SU-DHL-6 (cell line): ENCODE measurements around the gene SLC41A1.

Experiments used
- H2AFZ ChIP-seq: fragments of 200-600 bp; sonication (generic); 2 replicates; pipeline ENCODE4 v1.6.1; 2014; ENCODE audit warnings: low read depth, mild to moderate bottlenecking, moderate library complexity, mixed read lengths, antibody characterized with exemption, low read length; ENCODE audit not compliant: severe bottlenecking
- H3F3A ChIP-seq: fragments of 200-600 bp; shearing (Covaris generic); 2 replicates; pipeline ENCODE4 v1.6.0; 2016; ENCODE audit warnings: antibody characterized with exemption, mild to moderate bottlenecking; ENCODE audit not compliant: insufficient read depth
- H3K27ac ChIP-seq: fragments of 200-600 bp; sonication (generic); 2 replicates; pipeline ENCODE4 v1.5.1; 2016; ENCODE audit warnings: low read depth, mild to moderate bottlenecking, low read length, moderate library complexity, mixed read lengths
- H3K27me3 ChIP-seq: fragments of 200-600 bp; sonication (generic), shearing (Covaris generic); 2 replicates; pipeline ENCODE4 v1.6.0; 2014; ENCODE audit warnings: mild to moderate bottlenecking, low read length
- H3K36me3 ChIP-seq: fragments of 200-600 bp; sonication (generic); 2 replicates; pipeline ENCODE4 v1.6.1; 2014; ENCODE audit warnings: mild to moderate bottlenecking, low read length, mixed read lengths
- H3K4me2 ChIP-seq: fragments of 300-600, 200-600 bp; shearing (Covaris generic), sonication (generic); 2 replicates; pipeline ENCODE4 v1.6.0; 2014; ENCODE audit warnings: low read length, low read depth, mild to moderate bottlenecking; ENCODE audit not compliant: poor library complexity, severe bottlenecking
- H3K4me3 ChIP-seq: fragments of 200-600 bp; sonication (generic); 2 replicates; pipeline ENCODE4 v1.5.1; 2014; ENCODE audit warnings: antibody characterized with exemption, low read length, mild to moderate bottlenecking, mixed read lengths; ENCODE audit not compliant: insufficient read depth, poor library complexity, severe bottlenecking
- H3K79me2 ChIP-seq: fragments of 200-600 bp; sonication (generic); 2 replicates; pipeline ENCODE4 v1.6.1; 2014; ENCODE audit warnings: mild to moderate bottlenecking, low read length, moderate library complexity; ENCODE audit not compliant: insufficient read depth
- H3K9ac ChIP-seq: fragments of 200-600 bp; sonication (generic); 2 replicates; pipeline ENCODE4 v1.7.0; 2014; ENCODE audit warnings: mild to moderate bottlenecking, low read length
- H3K9me2 ChIP-seq: fragments of 200-600 bp; sonication (generic); replicated peaks from 2 replicates; pipeline ENCODE4 v1.6.1; 2014; ENCODE audit warnings: low read length; ENCODE audit not compliant: insufficient read depth
- H3K9me3 ChIP-seq: fragments of 200-600 bp; sonication (generic); 2 replicates; pipeline ENCODE4 v1.6.1; 2014; ENCODE audit warnings: low read length, mixed read lengths; ENCODE audit not compliant: insufficient read depth
- H4K20me1 ChIP-seq: fragments of 200-600 bp; sonication (generic); 2 replicates; pipeline ENCODE4 v1.6.1; 2014; ENCODE audit warnings: low read depth, mild to moderate bottlenecking, antibody characterized with exemption, low read length, moderate library complexity, mixed read lengths
- EZH2phosphoT487 ChIP-seq: fragments of 200-600 bp; sonication (generic), shearing (Covaris generic); conservative IDR thresholded peaks from 2 replicates; pipeline ENCODE4 v1.6.1; 2018; ENCODE audit warnings: mild to moderate bottlenecking, antibody characterized with exemption, low read length, moderate library complexity, mixed read lengths
- TF ChIP-seq, protein P1 (sequence below): fragments of 200-600 bp; sonication (generic); IDR thresholded peaks from one replicate; pipeline ENCODE4 v1.5.1; 2017; ENCODE audit warnings: antibody characterized with exemption, mild to moderate bottlenecking, low read length, moderate library complexity; ENCODE audit not compliant: insufficient read depth, poor library complexity, severe bottlenecking

Gene SLC41A1

DNA sequence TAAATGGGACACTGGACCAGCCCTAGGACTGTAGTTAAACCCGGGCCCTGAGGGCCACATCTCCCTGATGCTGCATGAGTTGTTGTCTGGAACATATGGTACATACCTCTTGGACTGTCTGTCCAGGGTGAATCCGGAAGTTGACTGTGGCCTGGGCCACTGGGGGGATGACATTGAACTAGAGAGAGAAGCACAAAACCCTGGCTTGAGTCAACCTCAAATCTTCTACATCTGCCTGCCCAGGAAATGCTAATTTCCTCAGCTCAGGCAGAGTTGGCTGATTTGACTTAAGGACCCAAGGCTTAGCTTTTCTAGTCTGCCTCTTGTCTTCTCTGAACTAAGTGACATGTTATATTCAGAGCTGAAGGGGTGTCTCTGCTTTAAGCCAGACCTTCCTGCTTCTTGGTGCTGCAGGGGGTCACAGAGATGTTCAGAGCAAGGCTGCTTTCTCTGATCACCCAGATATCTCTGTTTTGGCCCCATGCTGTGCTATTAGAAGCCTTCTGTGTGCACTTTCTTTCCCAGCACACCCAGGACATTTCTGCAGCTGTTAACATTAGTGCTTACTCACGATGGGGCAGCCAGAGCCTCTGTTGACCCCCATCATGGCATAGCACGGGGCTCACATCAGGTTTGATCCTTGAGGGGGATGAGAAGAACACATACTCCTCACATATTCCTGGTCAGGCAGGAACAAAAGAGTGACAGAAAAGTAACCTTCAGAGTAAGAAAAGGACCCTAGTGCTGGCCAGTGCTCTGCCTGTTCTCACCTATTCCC, 27.3 kb upstream of the SLC41A1 start:
- Histone ChIP-seq H3F3A (no peaks in the 10 kb centered on the region), H3K9me3 (no peaks in the 10 kb centered on the region), H3K9ac (no peak overlapping the region), H3K79me2 (no peaks in the 10 kb centered on the region), H4K20me1 (no peaks in the 10 kb centered on the region), H3K27ac (no peak overlapping the region), H2AFZ (no peak overlapping the region), H3K9me2 (no peaks in the 10 kb centered on the region), H3K27me3 (no peaks in the 10 kb centered on the region), H3K4me2 (no peak overlapping the region), H3K4me3 (no peak overlapping the region), H3K36me3 (no peaks in the 10 kb centered on the region)
- TF ChIP-seq EZH2phosphoT487 = no peak

DNA sequence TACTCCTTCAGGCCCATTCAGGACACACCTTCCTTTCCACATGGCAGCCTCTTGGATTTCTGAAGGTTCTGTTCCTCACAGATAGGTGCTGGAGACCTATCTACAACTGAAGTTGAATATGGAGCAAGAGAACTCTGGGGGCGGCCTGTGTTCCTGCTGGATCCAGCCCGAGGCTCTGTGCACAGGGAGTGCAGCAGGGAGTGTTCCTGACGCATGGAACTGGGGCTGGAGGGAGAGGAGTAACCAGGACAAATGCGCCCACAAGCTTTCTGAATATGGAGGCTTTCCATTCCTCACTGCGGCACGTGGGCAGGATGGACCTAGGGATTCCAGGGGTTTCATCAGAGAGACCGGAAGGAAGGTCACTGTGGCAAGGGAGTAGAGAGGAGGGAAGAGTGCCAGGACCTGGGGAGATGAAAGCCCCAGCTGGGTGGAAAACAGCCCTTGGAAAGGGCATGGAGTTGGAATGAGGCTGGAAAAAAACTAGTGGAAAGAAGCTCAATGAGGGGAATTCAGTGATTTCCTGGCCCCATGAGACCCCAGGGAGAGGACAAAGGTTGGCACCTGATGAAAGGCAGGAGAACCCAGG, 24.5 kb upstream of the SLC41A1 start:
- no peak for TF ChIP-seq EZH2phosphoT487
- TF ChIP-seq, protein P1, sequence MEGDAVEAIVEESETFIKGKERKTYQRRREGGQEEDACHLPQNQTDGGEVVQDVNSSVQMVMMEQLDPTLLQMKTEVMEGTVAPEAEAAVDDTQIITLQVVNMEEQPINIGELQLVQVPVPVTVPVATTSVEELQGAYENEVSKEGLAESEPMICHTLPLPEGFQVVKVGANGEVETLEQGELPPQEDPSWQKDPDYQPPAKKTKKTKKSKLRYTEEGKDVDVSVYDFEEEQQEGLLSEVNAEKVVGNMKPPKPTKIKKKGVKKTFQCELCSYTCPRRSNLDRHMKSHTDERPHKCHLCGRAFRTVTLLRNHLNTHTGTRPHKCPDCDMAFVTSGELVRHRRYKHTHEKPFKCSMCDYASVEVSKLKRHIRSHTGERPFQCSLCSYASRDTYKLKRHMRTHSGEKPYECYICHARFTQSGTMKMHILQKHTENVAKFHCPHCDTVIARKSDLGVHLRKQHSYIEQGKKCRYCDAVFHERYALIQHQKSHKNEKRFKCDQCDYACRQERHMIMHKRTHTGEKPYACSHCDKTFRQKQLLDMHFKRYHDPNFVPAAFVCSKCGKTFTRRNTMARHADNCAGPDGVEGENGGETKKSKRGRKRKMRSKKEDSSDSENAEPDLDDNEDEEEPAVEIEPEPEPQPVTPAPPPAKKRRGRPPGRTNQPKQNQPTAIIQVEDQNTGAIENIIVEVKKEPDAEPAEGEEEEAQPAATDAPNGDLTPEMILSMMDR = no peak
- Histone ChIP-seq H3K9ac (no peak overlapping the region), H3K9me3 (no peaks in the 10 kb centered on the region)

DNA sequence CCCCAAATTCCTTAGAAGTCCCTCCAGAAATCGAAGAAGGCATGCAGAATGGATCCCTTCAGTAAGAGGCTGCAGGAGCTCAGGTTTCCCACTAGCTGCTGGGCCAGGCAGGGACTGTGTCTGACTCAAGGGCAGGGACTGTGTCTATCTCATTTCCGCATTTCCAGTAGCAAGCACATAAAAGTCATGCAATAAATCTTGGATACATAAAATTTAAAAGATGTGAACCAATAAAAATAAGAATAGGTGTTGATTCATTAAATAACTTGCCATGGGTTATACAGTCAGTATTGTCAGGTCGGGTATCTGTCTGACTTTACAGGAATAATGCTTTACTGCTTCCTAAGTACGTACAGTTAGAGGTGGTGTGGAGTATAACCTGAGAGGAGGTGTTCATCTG, 21.8 kb upstream of the SLC41A1 start:
- no peaks in the 10 kb centered on the region for H3K9me2 ChIP-seq
- H2AFZ ChIP-seq = no peak overlapping the region
- H3K27ac ChIP-seq = no peak overlapping the region
- H3K79me2 ChIP-seq = no peaks in the 10 kb centered on the region
- no peak overlapping the region for H3K4me3 ChIP-seq
- no peaks in the 10 kb centered on the region for H3K27me3 ChIP-seq
- H3K4me2 ChIP-seq = no peak overlapping the region
- H4K20me1 ChIP-seq = no peaks in the 10 kb centered on the region
- H3K9me3 ChIP-seq = no peaks in the 10 kb centered on the region
- no peak overlapping the region for H3K9ac ChIP-seq
- no peaks in the 10 kb centered on the region for H3F3A ChIP-seq
- TF ChIP-seq EZH2phosphoT487 = no peak
- TF ChIP-seq, protein P1 = no peak
- H3K36me3 ChIP-seq = no peaks in the 10 kb centered on the region

More for the DNA sequence above, 24.5 kb upstream of the SLC41A1 start:
- Histone ChIP-seq H3K4me3 (no peak overlapping the region), H3K4me2 (no peak overlapping the region), H3K27ac (no peak overlapping the region), H3K27me3 (no peaks in the 10 kb centered on the region), H2AFZ (no peak overlapping the region), H3F3A (no peaks in the 10 kb centered on the region), H3K36me3 (no peaks in the 10 kb centered on the region), H3K9me2 (no peaks in the 10 kb centered on the region), H3K79me2 (no peaks in the 10 kb centered on the region), H4K20me1 (no peaks in the 10 kb centered on the region)

DNA sequence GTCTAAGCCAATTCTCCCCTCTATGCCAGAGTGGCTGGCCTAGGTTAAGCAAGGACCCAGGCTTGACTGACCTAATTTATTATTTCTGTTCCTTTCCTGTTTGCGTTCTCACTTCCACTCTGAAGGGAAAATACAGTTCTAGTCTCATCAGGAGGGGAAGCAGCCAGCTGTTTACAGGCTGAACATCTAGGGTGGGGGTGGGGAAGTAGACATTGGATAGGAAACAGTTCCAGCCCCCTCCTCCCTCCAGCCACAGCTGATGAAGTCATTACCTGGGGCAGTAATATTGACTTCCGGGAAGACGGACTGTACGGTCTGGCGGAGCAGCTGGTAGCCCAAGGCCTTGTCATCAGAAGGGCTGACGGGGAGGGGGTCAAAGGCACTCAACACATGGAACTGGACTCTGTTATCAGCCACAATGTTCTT, 19.3 kb upstream of the SLC41A1 start:
- Histone ChIP-seq H3K36me3 (no peaks in the 10 kb centered on the region), H3K27ac (no peak overlapping the region), H4K20me1 (no peaks in the 10 kb centered on the region), H3K9me3 (no peaks in the 10 kb centered on the region), H3K79me2 (no peaks in the 10 kb centered on the region), H3K4me2 (no peak overlapping the region), H3K4me3 (no peak overlapping the region), H2AFZ (no peak overlapping the region), H3F3A (no peaks in the 10 kb centered on the region), H3K27me3 (no peaks in the 10 kb centered on the region), H3K9ac (no peak overlapping the region), H3K9me2 (no peaks in the 10 kb centered on the region)
- TF ChIP-seq EZH2phosphoT487 = no peak
- TF ChIP-seq, protein P1 = no peak
